Measurements from ENCODE around the gene SAG. TPM values are rescaled to one million over a fixed set of nuclear protein-coding genes. Genes with fewer than 3 reads are reported as not detected.

The SAG gene
- total and polyA plus RNA-seq, 5 donors from 2014 or later: 1.7 TPM; not detected in 4

GRCh38 chr2:233342301-233342700 lies 34.7 kb downstream of the SAG start:
- Mint-ChIP-seq H3K36me3 (no peaks in the 10 kb centered on the region), H3K4me1 (peaks cover 0 to 10% (median 7%) of the 10 kb centered on the region in 4 donors), H3K9me3 (peaks cover 0 to 1% (median 0%) of the 10 kb centered on the region in 7 donors), H3K4me3 (no peak overlapping the region), H3K27ac (no peak overlapping the region), H3K27me3 (peaks cover 19% of the 10 kb centered on the region)
- ATAC-seq (ENCODE audit: low read depth in 2 of 2): no peak
- Histone ChIP-seq H3K27me3 (ENCODE audit: control insufficient read depth, insufficient read depth, low read length) (no peaks in the 10 kb centered on the region), H3K9me3 (ENCODE audit: control insufficient read depth in 2 of 2, low read length in 2 of 2) (peaks cover 0 to 3% of the 10 kb centered on the region in 2 experiments), H3K4me3 (ENCODE audit: low read depth, low read length) (no peak overlapping the region), H3K36me3 (ENCODE audit: control insufficient read depth, insufficient read depth, low read length) (no peaks in the 10 kb centered on the region), H3K4me1 (ENCODE audit: control insufficient read depth, insufficient read depth, low read length, poor library complexity, severe bottlenecking) (no peaks in the 10 kb centered on the region), H3K27ac (ENCODE audit: insufficient read depth, low read length, poor library complexity, severe bottlenecking) (no peak overlapping the region)
- no peak for DNase-seq

- Mint-ChIP-seq H3K4me3 (no peak overlapping the region), H3K27me3 (peaks cover 13% of the 10 kb centered on the region), H3K36me3 (no peaks in the 10 kb centered on the region), H3K27ac (no peak overlapping the region), H3K9me3 (peaks cover 0 to 1% (median 0%) of the 10 kb centered on the region in 7 donors), H3K4me1 (peaks cover 0 to 7% (median 4%) of the 10 kb centered on the region in 4 donors)
- H3K27ac ChIP-seq (ENCODE audit: insufficient read depth, low read length, poor library complexity, severe bottlenecking): no peak overlapping the region
- peaks cover 0 to 3% of the 10 kb centered on the region in 2 experiments for H3K9me3 ChIP-seq (ENCODE audit: control insufficient read depth in 2 of 2, low read length in 2 of 2)
- DNase-seq (no peak), ATAC-seq (ENCODE audit: low read depth in 2 of 2) (no peak)
- H3K27me3 ChIP-seq (ENCODE audit: control insufficient read depth, insufficient read depth, low read length): no peaks in the 10 kb centered on the region
- no peaks in the 10 kb centered on the region for H3K36me3 ChIP-seq (ENCODE audit: control insufficient read depth, insufficient read depth, low read length)
- H3K4me1 ChIP-seq (ENCODE audit: control insufficient read depth, insufficient read depth, low read length, poor library complexity, severe bottlenecking): no peaks in the 10 kb centered on the region
- no peak overlapping the region for H3K4me3 ChIP-seq (ENCODE audit: low read depth, low read length)
These were observed 35.6 kb downstream of the SAG start for GRCh38 chr2:233343171-233343705.

GRCh38 chr2:233346376-233346775 lies 38.8 kb downstream of the SAG start:
- Mint-ChIP-seq H3K4me1 (peaks cover 0 to 17% (median 13%) of the 10 kb centered on the region in 4 donors), H3K27ac (no peak overlapping the region), H3K4me3 (no peak overlapping the region), H3K27me3 (peaks cover 8% of the 10 kb centered on the region), H3K36me3 (no peaks in the 10 kb centered on the region), H3K9me3 (peaks cover 0 to 1% (median 0%) of the 10 kb centered on the region in 7 donors)
- H3K9me3 ChIP-seq (ENCODE audit: control insufficient read depth in 2 of 2, low read length in 2 of 2): peaks cover 0 to under 1% of the 10 kb centered on the region in 2 experiments
- no peak overlapping the region for H3K4me3 ChIP-seq (ENCODE audit: low read depth, low read length)
- H3K27ac ChIP-seq (ENCODE audit: insufficient read depth, low read length, poor library complexity, severe bottlenecking): no peak overlapping the region
- DNase-seq (no peak), ATAC-seq (ENCODE audit: low read depth in 2 of 2) (no peak)
- no peaks in the 10 kb centered on the region for H3K27me3 ChIP-seq (ENCODE audit: control insufficient read depth, insufficient read depth, low read length)
- H3K4me1 ChIP-seq (ENCODE audit: control insufficient read depth, insufficient read depth, low read length, poor library complexity, severe bottlenecking): no peaks in the 10 kb centered on the region
- no peaks in the 10 kb centered on the region for H3K36me3 ChIP-seq (ENCODE audit: control insufficient read depth, insufficient read depth, low read length)

GRCh38 chr2:233346930-233347329 lies 39.3 kb downstream of the SAG start:
- peaks cover 8% of the 10 kb centered on the region for H3K27me3 Mint-ChIP-seq
- no peaks in the 10 kb centered on the region for H3K36me3 Mint-ChIP-seq
- H3K27me3 ChIP-seq (ENCODE audit: control insufficient read depth, insufficient read depth, low read length): no peaks in the 10 kb centered on the region
- H3K9me3 ChIP-seq (ENCODE audit: control insufficient read depth in 2 of 2, low read length in 2 of 2): no peaks in the 10 kb centered on the region
- no peaks in the 10 kb centered on the region for H3K4me1 ChIP-seq (ENCODE audit: control insufficient read depth, insufficient read depth, low read length, poor library complexity, severe bottlenecking)
- peaks cover 0 to 17% (median 13%) of the 10 kb centered on the region in 4 donors for H3K4me1 Mint-ChIP-seq
- H3K9me3 Mint-ChIP-seq: no peaks in the 10 kb centered on the region
- H3K4me3 Mint-ChIP-seq: no peak overlapping the region
- no peak overlapping the region for H3K27ac Mint-ChIP-seq
- DNase-seq: no peak
- ATAC-seq (ENCODE audit: low read depth in 2 of 2): no peak
- H3K27ac ChIP-seq (ENCODE audit: insufficient read depth, low read length, poor library complexity, severe bottlenecking): no peak overlapping the region
- no peaks in the 10 kb centered on the region for H3K36me3 ChIP-seq (ENCODE audit: control insufficient read depth, insufficient read depth, low read length)
- no peak overlapping the region for H3K4me3 ChIP-seq (ENCODE audit: low read depth, low read length)

- H3K36me3 ChIP-seq (ENCODE audit: control insufficient read depth, insufficient read depth, low read length): no peaks in the 10 kb centered on the region
- Mint-ChIP-seq H3K27ac (no peak overlapping the region), H3K4me3 (peak overlapping the region in 1 of 4 donors; percentile 69), H3K27me3 (peaks cover 19% of the 10 kb centered on the region), H3K36me3 (peaks cover 4% of the 10 kb centered on the region), H3K4me1 (peaks cover 0 to 25% (median 20%) of the 10 kb centered on the region in 4 donors), H3K9me3 (no peaks in the 10 kb centered on the region)
- ATAC-seq (ENCODE audit: low read depth in 2 of 2) (peak in 1 of 2 donors; percentile 9), DNase-seq (no peak)
- H3K27me3 ChIP-seq (ENCODE audit: control insufficient read depth, insufficient read depth, low read length): no peaks in the 10 kb centered on the region
- no peaks in the 10 kb centered on the region for H3K9me3 ChIP-seq (ENCODE audit: control insufficient read depth in 2 of 2, low read length in 2 of 2)
- H3K27ac ChIP-seq (ENCODE audit: insufficient read depth, low read length, poor library complexity, severe bottlenecking): no peak overlapping the region
- peaks cover 10% of the 10 kb centered on the region for H3K4me1 ChIP-seq (ENCODE audit: control insufficient read depth, insufficient read depth, low read length, poor library complexity, severe bottlenecking)
- no peak overlapping the region for H3K4me3 ChIP-seq (ENCODE audit: low read depth, low read length)
These were observed 41.7 kb downstream of the SAG start for GRCh38 chr2:233349005-233349998.

- peak overlapping the region in 2 of 4 donors; percentile 40 to 66 for H3K4me3 Mint-ChIP-seq
- Histone ChIP-seq H3K36me3 (ENCODE audit: control insufficient read depth, insufficient read depth, low read length) (no peaks in the 10 kb centered on the region), H3K27ac (ENCODE audit: insufficient read depth, low read length, poor library complexity, severe bottlenecking) (no peak overlapping the region), H3K27me3 (ENCODE audit: control insufficient read depth, insufficient read depth, low read length) (no peaks in the 10 kb centered on the region), H3K9me3 (ENCODE audit: control insufficient read depth in 2 of 2, low read length in 2 of 2) (no peaks in the 10 kb centered on the region), H3K4me3 (ENCODE audit: low read depth, low read length) (no peak overlapping the region), H3K4me1 (ENCODE audit: control insufficient read depth, insufficient read depth, low read length, poor library complexity, severe bottlenecking) (peaks cover 19% of the 10 kb centered on the region)
- H3K9me3 Mint-ChIP-seq: no peaks in the 10 kb centered on the region
- H3K27ac Mint-ChIP-seq: peak overlapping the region in 1 of 3 donors; percentile 32
- H3K4me1 Mint-ChIP-seq: peaks cover 0 to 32% (median 24%) of the 10 kb centered on the region in 4 donors
- ATAC-seq (ENCODE audit: low read depth in 2 of 2) (peak; percentile 36 to 39), DNase-seq (no peak)
- H3K36me3 Mint-ChIP-seq: peaks cover 4% of the 10 kb centered on the region
- peaks cover 11% of the 10 kb centered on the region for H3K27me3 Mint-ChIP-seq
These were observed 43.1 kb downstream of the SAG start for GRCh38 chr2:233350708-233351107.

GRCh38 chr2:233351423-233351822 lies 43.8 kb downstream of the SAG start:
- Mint-ChIP-seq H3K27ac (no peak overlapping the region), H3K4me3 (no peak overlapping the region), H3K27me3 (peaks cover 11% of the 10 kb centered on the region), H3K9me3 (no peaks in the 10 kb centered on the region), H3K4me1 (peaks cover 0 to 39% (median 30%) of the 10 kb centered on the region in 4 donors), H3K36me3 (peaks cover 9% of the 10 kb centered on the region)
- Histone ChIP-seq H3K4me1 (ENCODE audit: control insufficient read depth, insufficient read depth, low read length, poor library complexity, severe bottlenecking) (peaks cover 26% of the 10 kb centered on the region), H3K9me3 (ENCODE audit: control insufficient read depth in 2 of 2, low read length in 2 of 2) (no peaks in the 10 kb centered on the region), H3K4me3 (ENCODE audit: low read depth, low read length) (no peak overlapping the region), H3K27me3 (ENCODE audit: control insufficient read depth, insufficient read depth, low read length) (no peaks in the 10 kb centered on the region), H3K36me3 (ENCODE audit: control insufficient read depth, insufficient read depth, low read length) (no peaks in the 10 kb centered on the region), H3K27ac (ENCODE audit: insufficient read depth, low read length, poor library complexity, severe bottlenecking) (no peak overlapping the region)
- DNase-seq (no peak), ATAC-seq (ENCODE audit: low read depth in 2 of 2) (no peak)
